H1 (cell line): ENCODE results near the gene OR10G3. TPM values are rescaled to one million over a fixed set of nuclear protein-coding genes. Genes with fewer than 3 reads are reported as not detected.

ENCODE experiments used
- CTCF ChIA-PET: fragments of 300-600 bp; sonication (Branson Sonifier 250); formaldehyde crosslinking; loops from one replicate; lab custom pipeline; 2021; ENCODE audit not compliant: partially characterized antibody; lab: Charles Lee
- POLR2A ChIA-PET: fragments of 300-600 bp; sonication (Branson Sonifier 250); formaldehyde crosslinking; loops from one replicate; lab custom pipeline; 2021; ENCODE audit warnings: inconsistent platforms; ENCODE audit not compliant: partially characterized antibody; lab: Charles Lee
- DNase-seq, 2 experiments: peaks; one replicate each; pipeline versions ENCODE4 v3.0.0 to v3.0.0-alpha.2; 2010 to 2022; ENCODE audit warnings: low spot score in 2 of 2, low read depth in 1 of 2, mixed read lengths in 1 of 2
- FAIRE-seq: peaks from 2 replicates; lab custom pipeline; 2011; peaks lifted over from hg19 to GRCh38; lab: Jason Lieb, UNC
- H2AFZ ChIP-seq: 2 replicates; pipeline ENCODE4 v1.8.1; 2012; ENCODE audit warnings: low read length, inconsistent platforms
- H2AK5ac ChIP-seq: 2 replicates; pipeline ENCODE4 v1.6.1; 2013; ENCODE audit warnings: low read depth, low read length
- H2BK120ac ChIP-seq: replicated peaks from 2 replicates; pipeline ENCODE3; 2013; ENCODE audit warnings: low read depth, low read length, inconsistent platforms
- H2BK12ac ChIP-seq: 2 replicates; pipeline ENCODE4 v1.6.1; 2013; ENCODE audit warnings: low read depth, low read length
- H2BK15ac ChIP-seq: 2 replicates; pipeline ENCODE4 v1.6.1; 2013; ENCODE audit warnings: low read length
- H2BK20ac ChIP-seq: 2 replicates; pipeline ENCODE4 v1.6.1; 2013; ENCODE audit warnings: low read length
- H2BK5ac ChIP-seq: 2 replicates; pipeline ENCODE4 v1.6.1; 2013; ENCODE audit warnings: low read depth, low read length
- H3K14ac ChIP-seq: 2 replicates; pipeline ENCODE4 v1.6.1; 2013; ENCODE audit warnings: inconsistent platforms; ENCODE audit not compliant: insufficient read length
- H3K18ac ChIP-seq: 2 replicates; pipeline ENCODE4 v1.6.1; 2013; ENCODE audit warnings: low read length; ENCODE audit errors: extremely low read depth
- H3K23ac ChIP-seq: 2 replicates; pipeline ENCODE4 v1.6.1; 2013; ENCODE audit warnings: inconsistent platforms; ENCODE audit not compliant: insufficient read length
- H3K23me2 ChIP-seq: 2 replicates; pipeline ENCODE4 v1.6.1; 2013; ENCODE audit warnings: low read depth, low read length
- H3K27ac ChIP-seq: 2 replicates; pipeline ENCODE4 v1.6.1; 2011; ENCODE audit warnings: low read depth, low read length, inconsistent platforms
- H3K27me3 ChIP-seq, 4 experiments: replicated peaks in 1 of 4; 1 replicate in 1 of 4; 2 replicates in 3 of 4; pipeline versions ENCODE4 v1.6.1 to v1.8.1; 2011 to 2013; ENCODE audit warnings: low read length in 3 of 4, mild to moderate bottlenecking in 3 of 4, inconsistent platforms in 2 of 4, mixed read lengths in 2 of 4, moderate library complexity in 1 of 4; ENCODE audit not compliant: control insufficient read depth in 3 of 4, insufficient read depth in 3 of 4; ENCODE audit errors: extremely low read depth in 1 of 4
- H3K36me3 ChIP-seq, 4 experiments: 2 replicates each; pipeline versions ENCODE4 v1.6.1 to v1.8.1; 2011 to 2013; ENCODE audit warnings: mild to moderate bottlenecking in 4 of 4, low read length in 3 of 4, moderate library complexity in 2 of 4, control low read depth in 1 of 4, inconsistent platforms in 1 of 4; ENCODE audit not compliant: insufficient read depth in 4 of 4, control insufficient read depth in 2 of 4
- H3K4ac ChIP-seq: replicated peaks from 2 replicates; pipeline ENCODE3; 2013; ENCODE audit warnings: low read length, low read depth, mixed read lengths, inconsistent platforms; ENCODE audit not compliant: insufficient read length
- H3K4me1 ChIP-seq, 4 experiments: replicated peaks in 1 of 4; 1 replicate in 1 of 4; 2 replicates in 3 of 4; pipeline versions ENCODE4 v1.6.1 to v1.8.1; 2011 to 2013; ENCODE audit warnings: low read length in 3 of 4, inconsistent platforms in 2 of 4, mixed read lengths in 1 of 4; ENCODE audit not compliant: insufficient read depth in 4 of 4, control insufficient read depth in 3 of 4
- H3K4me2 ChIP-seq, 2 experiments: 2 replicates each; pipeline versions ENCODE4 v1.6.1 to v1.8.1; 2011 to 2013; ENCODE audit warnings: low read depth in 2 of 2, low read length in 2 of 2, control low read depth in 1 of 2, inconsistent platforms in 1 of 2, mild to moderate bottlenecking in 1 of 2; ENCODE audit not compliant: insufficient read depth in 1 of 2
- H3K4me3 ChIP-seq, 4 experiments: fragments of 200-600, 300-600 bp in 1 of 4; sonication (generic), shearing (Covaris generic), sonication (Bioruptor Twin) in 1 of 4; 2 replicates each; pipeline versions ENCODE4 v1.5.1 to v1.8.1; 2011 to 2016; ENCODE audit warnings: low read length in 4 of 4, low read depth in 3 of 4, control low read depth in 2 of 4, inconsistent platforms in 2 of 4, mild to moderate bottlenecking in 2 of 4, mixed read lengths in 1 of 4, moderate library complexity in 1 of 4; ENCODE audit not compliant: insufficient read depth in 2 of 4; ENCODE audit errors: extremely low read depth in 1 of 4
- H3K56ac ChIP-seq: replicated peaks from 2 replicates; pipeline ENCODE3; 2013; ENCODE audit warnings: low read depth, mild to moderate bottlenecking, mixed read lengths, low read length, inconsistent platforms; ENCODE audit not compliant: insufficient read length
- H3K79me1 ChIP-seq: 2 replicates; pipeline ENCODE4 v1.6.1; 2013; ENCODE audit warnings: low read depth, low read length, control low read depth
- H3K79me2 ChIP-seq, 2 experiments: 2 replicates each; pipeline versions ENCODE4 v1.6.1 to v1.8.1; 2012 to 2013; ENCODE audit warnings: low read length in 2 of 2, mild to moderate bottlenecking in 2 of 2, inconsistent platforms in 1 of 2; ENCODE audit not compliant: insufficient read depth in 2 of 2, control insufficient read depth in 1 of 2
- H3K9ac ChIP-seq, 4 experiments: replicated peaks in 1 of 4; 1 replicate in 1 of 4; 2 replicates in 3 of 4; pipeline versions ENCODE4 v1.6.1 to v1.8.1; 2011 to 2013; ENCODE audit warnings: low read depth in 3 of 4, low read length in 3 of 4, control low read depth in 2 of 4, mild to moderate bottlenecking in 2 of 4, moderate library complexity in 2 of 4, inconsistent platforms in 1 of 4; ENCODE audit errors: extremely low read depth in 1 of 4
- H3K9me3 ChIP-seq, 2 experiments: 2 replicates each; pipeline versions ENCODE4 v1.6.1 to v1.8.1; 2012 to 2013; ENCODE audit warnings: mild to moderate bottlenecking in 2 of 2, moderate library complexity in 2 of 2, control low read depth in 1 of 2, inconsistent platforms in 1 of 2, low read depth in 1 of 2, low read length in 1 of 2, mixed read lengths in 1 of 2; ENCODE audit not compliant: insufficient read depth in 2 of 2
- H4K20me1 ChIP-seq, 2 experiments: replicated peaks in 1 of 2; 2 replicates each; pipeline versions ENCODE3 to v1.8.1; 2011 to 2013; ENCODE audit warnings: inconsistent platforms in 2 of 2, low read length in 2 of 2, mild to moderate bottlenecking in 1 of 2; ENCODE audit not compliant: insufficient read depth in 2 of 2, control insufficient read depth in 1 of 2
- H4K5ac ChIP-seq: 2 replicates; pipeline ENCODE4 v1.6.1; 2013; ENCODE audit warnings: low read length, low read depth, mixed read lengths, inconsistent platforms; ENCODE audit not compliant: insufficient read length
- H4K8ac ChIP-seq: 2 replicates; pipeline ENCODE4 v1.8.0; 2013; ENCODE audit warnings: mild to moderate bottlenecking, moderate library complexity, low read length, inconsistent platforms; ENCODE audit not compliant: insufficient read depth; ENCODE audit errors: extremely low read depth
- H4K91ac ChIP-seq: replicated peaks from 2 replicates; pipeline ENCODE3; 2013; ENCODE audit warnings: low read length, mixed read lengths, inconsistent platforms; ENCODE audit not compliant: insufficient read length
- CHD1 ChIP-seq: IDR thresholded peaks from 2 replicates; pipeline ENCODE4 v1.6.1; 2012; ENCODE audit warnings: low read depth, low read length, improper control_type of control experiment
- GTF2F1 ChIP-seq: IDR thresholded peaks from 2 replicates; pipeline ENCODE4 v1.6.1; 2012; ENCODE audit warnings: low read depth, low read length, improper control_type of control experiment, borderline replicate concordance
- RNF2 ChIP-seq: fragments of 200-900, 300-1000 bp; sonication (generic); IDR thresholded peaks from 2 replicates; pipeline ENCODE4 v1.7.1; 2016; ENCODE audit warnings: borderline replicate concordance, low read depth, mild to moderate bottlenecking, antibody characterized with exemption, low read length; ENCODE audit not compliant: poor library complexity, severe bottlenecking; ENCODE audit errors: missing control alignments
- SP2 ChIP-seq: IDR thresholded peaks from 2 replicates; pipeline ENCODE4 v1.6.1; 2012; ENCODE audit warnings: mild to moderate bottlenecking, low read length, inconsistent platforms
- SRF ChIP-seq: IDR thresholded peaks from 2 replicates; pipeline ENCODE4 v1.6.1; 2011; ENCODE audit warnings: mild to moderate bottlenecking, low read depth, low read length, moderate library complexity
- TCF12 ChIP-seq: IDR thresholded peaks from 2 replicates; pipeline ENCODE4 v1.6.1; 2011; ENCODE audit warnings: low read depth, mild to moderate bottlenecking, low read length
- WGBS, 2 experiments: shearing (Covaris generic) in 1 of 2; methylation state at CpG; one replicate each; pipeline versions ENCODE4 v1.1.6 to v1.1.7; 2013 to 2015; ENCODE audit warnings: low lambda C conversion rate in 2 of 2, mixed read lengths in 2 of 2, inconsistent platforms in 1 of 2, low coverage in 1 of 2, missing lambda C conversion rate in 1 of 2; ENCODE audit not compliant: insufficient replicate concordance in 2 of 2, insufficient coverage in 1 of 2, insufficient read length in 1 of 2; ENCODE audit errors: extremely low coverage in 1 of 2, missing lambda C conversion rate in 1 of 2; 5-methylcytosine and 5-hydroxymethylcytosine counted together
- polyA plus RNA-seq, 7 experiments: library from polyadenylated mRNA; depleted of rRNA in 3 of 7; stranded (reverse) in 5 of 7; unstranded in 2 of 7; fragments of >200 nt in 5 of 7; fragments of 200-250 nt in 2 of 7; gene quantifications; 1 replicate in 5 of 7; 2 replicates in 1 of 7; 4 replicates in 1 of 7; pipeline versions ENCODE4 v1.2.1 to v1.2.3, GENCODE V29; 2011 to 2013; ENCODE audit warnings: missing spikeins in 2 of 7, mixed read lengths in 2 of 7
- total RNA-seq: library from RNA; stranded (reverse); fragmentation: NEBNext Ultra II Directional; extraction: Animal tissue kit (Norgen Biotek cat#: 25700); gene quantifications from 2 replicates; pipeline ENCODE4 v1.2.1, GENCODE V29; 2021

Gene OR10G3
- total and polyA plus RNA-seq, 2 of the 8 experiments (the other 6 are each of a cell fraction or from before 2014, with no cell fraction given) = not detected

DNA sequence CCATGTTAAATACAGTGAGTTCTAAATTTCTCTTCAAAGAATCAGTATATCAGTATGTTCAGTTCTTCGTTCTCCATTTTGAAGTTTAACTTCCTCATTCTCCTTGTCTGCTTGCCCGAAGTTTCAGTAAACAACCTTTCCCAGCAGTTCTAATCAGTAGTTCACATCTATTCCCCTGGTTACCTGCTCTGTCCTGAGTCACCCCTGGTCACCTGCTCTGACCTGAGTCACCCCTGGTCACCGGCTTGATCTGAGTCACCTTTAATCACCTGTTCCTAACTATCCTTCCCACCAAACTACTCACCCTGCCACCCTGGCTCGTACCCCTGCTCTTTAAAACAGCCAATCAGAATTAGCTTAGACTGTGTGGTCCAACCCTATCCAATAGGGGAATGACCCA is 9.4 kb upstream of the OR10G3 start:
- Histone ChIP-seq H3K27ac (no peak overlapping the region), H3K4ac (no peak overlapping the region), H3K27me3 (no peaks in the 10 kb centered on the region), H3K36me3 (no peaks in the 10 kb centered on the region), H4K5ac (no peak overlapping the region), H2BK12ac (no peak overlapping the region), H3K23me2 (no peaks in the 10 kb centered on the region), H2BK120ac (no peak overlapping the region), H2BK15ac (no peak overlapping the region), H3K4me2 (no peak overlapping the region), H3K79me2 (no peaks in the 10 kb centered on the region), H3K9me3 (no peaks in the 10 kb centered on the region; a peak in 1 of 4 replicates), H3K4me3 (no peak overlapping the region), H3K9ac (no peak overlapping the region), H3K23ac (no peak overlapping the region), H2AK5ac (no peak overlapping the region), H3K18ac (no peak overlapping the region), H2AFZ (no peak overlapping the region), H3K79me1 (no peaks in the 10 kb centered on the region), H2BK5ac (no peak overlapping the region), H4K8ac (no peak overlapping the region), H2BK20ac (no peak overlapping the region), H4K20me1 (no peaks in the 10 kb centered on the region), H3K14ac (no peak overlapping the region), H3K56ac (no peak overlapping the region), H3K4me1 (no peaks in the 10 kb centered on the region), H4K91ac (no peak overlapping the region)
- FAIRE-seq (no peak), DNase-seq (no peak)
- TF ChIP-seq SP2 (no peak), SRF (no peak), CHD1 (no peak), GTF2F1 (no peak), TCF12 (no peak), RNF2 (no peak)
- ChIA-PET CTCF (no interaction called here), POLR2A (no interaction called here)
- WGBS, 2 experiments = 89% methylated on average over 4 of the region's 4 CpGs; no CpG with 5 or more reads in 1 of the 2 experiments
